Activated CD4-positive, alpha-beta T cell treated with anti-CD3 and anti-CD28 coated beads for 1 hour (primary cell): ENCODE measurements around the gene SLC17A9.

ENCODE experiments used
- DNase-seq: peaks from one replicate; pipeline ENCODE4 v3.0.0-alpha.2; 2020

The SLC17A9 gene

DNA sequence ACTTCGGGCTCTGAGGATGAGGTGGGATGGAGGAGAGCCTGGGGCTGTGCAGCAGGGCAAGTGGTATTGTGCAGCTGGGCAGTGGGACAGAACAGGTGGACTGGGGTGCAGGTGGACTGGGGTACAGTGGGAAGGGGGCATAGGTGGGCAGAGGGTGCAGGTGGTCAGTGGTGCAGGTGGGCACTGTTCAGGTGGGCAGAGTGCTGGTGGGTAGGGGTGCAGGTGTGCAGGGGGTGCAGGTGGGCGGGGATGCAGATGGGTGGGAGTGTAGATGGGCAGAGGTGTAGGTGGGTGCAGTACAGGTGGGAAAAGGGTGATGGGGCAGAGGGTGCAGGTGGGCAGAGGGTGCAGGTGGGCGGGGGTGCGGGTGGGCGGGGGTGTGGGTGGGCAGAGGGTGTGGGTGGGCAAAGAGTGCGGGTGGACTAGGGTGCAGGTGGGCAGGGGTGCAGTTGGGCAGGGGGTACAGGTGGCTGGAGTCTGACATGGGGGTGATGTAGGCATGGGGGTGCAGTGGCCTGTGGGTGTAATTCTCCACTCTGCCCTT lies 33.8 kb downstream of the SLC17A9 start:
- no peak for DNase-seq

DNA sequence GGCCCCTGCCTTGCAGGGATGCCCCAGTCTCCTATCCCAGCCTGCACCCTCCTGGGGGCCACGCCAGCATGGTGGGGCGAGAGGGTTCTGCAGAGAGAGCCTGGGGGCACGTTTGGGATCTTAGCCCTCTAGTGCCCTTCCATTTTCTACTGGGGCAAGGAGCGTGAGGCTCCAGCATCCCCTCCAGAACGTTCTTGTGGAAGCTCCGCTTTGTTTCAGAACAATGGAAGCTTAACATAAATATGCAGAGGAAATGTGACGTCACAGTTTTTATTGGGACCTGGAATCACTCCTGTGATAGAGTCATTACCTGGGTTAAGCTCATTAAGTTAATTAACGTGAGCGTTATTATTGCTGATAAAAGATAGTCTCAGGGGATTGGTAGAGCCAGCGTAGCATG lies 34.6 kb downstream of the SLC17A9 start:
- no peak for DNase-seq

DNA sequence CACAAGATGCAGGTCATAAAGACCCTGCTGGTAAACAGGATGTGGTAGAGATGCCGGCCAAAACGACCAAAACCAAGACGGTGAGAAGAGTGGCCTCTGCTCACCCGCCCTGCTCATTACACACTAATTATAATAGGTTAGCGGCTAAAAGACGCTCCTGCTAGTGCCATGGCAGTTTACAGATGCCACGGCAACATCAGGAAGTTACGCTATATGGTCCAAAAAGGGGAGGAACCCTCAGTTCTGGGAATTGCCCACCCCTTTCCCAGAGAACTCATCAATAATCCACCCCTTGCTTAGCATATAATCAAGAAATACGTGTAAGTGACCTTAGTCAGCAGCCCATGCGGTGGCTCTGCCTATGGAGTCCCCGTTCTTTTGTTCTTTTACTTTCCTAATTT lies 36.7 kb downstream of the SLC17A9 start:
- no peak for DNase-seq

DNA sequence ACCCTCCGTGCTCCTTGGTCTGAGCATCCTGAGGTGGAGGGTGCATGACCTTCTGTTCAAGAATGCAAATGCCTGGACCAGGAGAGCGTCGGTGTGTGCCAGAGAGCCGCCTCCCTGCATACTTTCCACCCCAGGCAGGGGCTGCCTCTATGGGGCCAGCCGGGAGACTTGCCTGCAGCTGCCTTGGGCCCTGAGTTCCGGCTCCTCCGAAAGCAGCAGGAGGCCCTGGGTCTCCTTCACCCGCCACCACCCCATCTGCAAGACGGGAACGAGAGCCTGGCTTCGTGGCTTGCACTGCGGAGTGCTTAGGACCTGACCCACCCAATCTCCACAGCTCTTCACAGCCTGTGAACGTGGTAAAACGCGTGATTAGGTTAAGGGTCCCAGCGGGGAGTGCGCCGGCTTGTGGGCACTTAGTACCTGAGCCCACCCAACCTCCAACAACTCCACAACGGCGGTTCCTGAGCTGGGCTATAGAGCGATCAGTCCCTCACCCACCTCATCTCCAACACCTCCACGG lies 37.9 kb downstream of the SLC17A9 start:
- DNase-seq: no peak

DNA sequence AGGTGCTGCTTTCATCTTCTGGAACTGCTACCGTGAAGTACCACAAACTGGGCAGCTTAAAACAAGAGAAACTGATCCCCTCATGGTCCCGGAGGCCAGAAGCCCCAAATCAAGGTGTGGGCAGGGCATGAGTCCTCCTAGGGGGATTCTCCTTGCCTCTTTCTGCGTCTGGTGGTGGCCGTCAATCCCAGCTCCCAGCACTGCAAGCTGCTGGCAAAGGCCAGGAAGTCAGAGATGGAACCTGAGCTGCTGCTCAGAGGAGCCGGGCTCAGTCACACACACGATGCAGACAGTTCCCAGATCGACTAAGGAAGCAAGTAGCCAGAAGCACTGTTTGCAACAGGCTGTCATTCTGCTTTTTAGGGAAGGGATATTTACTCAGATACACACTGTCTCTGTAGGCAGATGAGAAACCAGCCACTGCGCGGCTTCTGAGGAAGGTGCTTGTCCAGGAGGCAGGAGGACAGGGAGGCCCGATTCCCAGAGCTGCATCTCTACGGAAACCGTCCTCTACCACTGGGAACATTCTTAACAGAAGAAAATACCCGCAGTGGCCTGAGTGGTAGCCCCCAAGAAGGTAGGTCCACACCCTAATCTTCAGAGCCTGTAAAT lies 38.8 kb downstream of the SLC17A9 start:
- DNase-seq: no peak

DNA sequence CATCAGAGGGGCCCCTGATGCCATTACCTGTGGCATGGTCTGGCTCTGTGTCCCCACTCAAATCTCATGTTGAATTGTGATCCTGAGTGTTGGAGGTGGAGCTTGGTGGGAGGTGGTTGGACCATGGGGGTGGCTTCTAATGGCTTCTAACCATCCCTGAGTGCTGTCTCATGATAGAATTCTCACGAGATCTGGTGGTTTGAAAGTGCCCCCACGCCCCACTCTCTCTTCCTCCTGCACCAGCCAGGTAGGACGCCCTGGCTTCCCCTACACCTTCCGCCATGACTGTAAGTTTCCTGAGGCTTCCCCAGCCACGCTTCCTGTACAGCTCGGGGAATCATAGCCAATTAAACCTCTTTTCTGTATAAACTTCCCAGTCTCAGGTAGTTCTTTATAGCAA lies 39.4 kb downstream of the SLC17A9 start:
- no peak for DNase-seq

DNA sequence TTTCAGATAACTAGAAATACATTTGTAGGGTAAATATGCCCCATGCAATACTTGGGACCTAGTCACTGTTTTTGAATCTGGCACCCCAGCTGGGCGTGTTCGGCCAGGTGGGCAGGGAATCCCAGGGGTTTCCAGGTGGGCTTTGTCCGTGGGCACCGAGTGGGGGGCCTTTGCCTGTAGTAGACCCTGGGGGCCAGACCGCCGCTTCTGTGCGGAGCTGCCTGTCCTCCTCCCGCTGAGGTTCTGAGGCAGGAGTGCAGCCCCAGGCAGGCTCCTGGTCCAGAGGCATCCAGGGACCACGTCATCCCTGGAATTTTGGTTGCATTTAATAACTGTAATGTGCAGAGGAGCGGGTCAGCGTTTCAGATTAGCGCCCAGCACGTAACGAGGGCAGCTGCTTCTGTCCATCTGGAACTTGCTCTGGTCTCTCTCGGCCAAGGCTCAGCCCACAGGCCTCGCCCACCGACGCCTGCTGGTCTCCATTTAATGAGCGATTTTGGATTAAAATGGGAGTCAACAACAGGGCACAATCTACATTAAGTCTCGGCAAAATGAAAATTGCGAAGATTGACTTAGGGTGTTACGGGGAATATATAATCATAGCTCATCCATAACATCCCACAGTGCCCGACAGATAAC lies 41.5 kb downstream of the SLC17A9 start:
- no peak for DNase-seq

DNA sequence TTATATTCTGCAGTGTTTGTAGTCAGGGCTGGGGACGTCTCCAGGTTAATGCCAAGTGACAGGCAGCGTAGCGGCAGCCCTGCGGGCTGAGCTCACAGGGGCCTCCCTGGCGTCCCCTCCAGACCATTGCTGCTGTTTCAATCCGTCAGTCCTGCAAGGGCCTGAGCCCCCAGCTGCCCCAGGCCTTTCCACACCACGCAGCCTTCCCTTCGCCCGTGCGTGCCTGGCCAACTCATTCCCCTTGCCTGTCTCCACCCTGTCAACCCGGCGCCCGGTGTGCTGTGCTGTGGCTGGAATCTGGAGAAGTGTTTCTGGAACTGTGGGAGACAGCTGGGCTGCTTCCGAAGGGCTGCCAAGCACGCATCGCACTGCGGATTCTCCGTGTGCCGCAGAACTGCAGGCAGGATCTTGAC lies 42.4 kb downstream of the SLC17A9 start:
- no peak for DNase-seq

DNA sequence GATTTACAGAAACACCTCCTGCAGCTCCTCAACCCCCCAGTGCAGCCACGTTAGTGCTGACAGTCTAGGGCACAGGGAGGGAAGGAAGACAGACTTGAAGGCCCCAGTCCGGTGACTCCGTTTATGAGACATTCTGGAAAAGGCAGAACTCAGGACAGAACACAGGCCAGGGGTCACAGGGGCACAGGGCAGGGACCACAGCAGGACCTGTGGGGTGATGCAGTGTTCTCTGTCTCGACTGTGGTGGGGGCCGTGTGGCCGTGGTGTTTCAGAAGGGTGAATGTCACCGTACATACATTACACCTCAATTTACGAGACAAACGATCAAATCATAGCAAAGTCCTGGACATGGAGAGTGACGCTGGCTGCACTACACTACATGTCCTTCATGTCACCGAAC lies 43.0 kb downstream of the SLC17A9 start:
- DNase-seq: no peak

DNA sequence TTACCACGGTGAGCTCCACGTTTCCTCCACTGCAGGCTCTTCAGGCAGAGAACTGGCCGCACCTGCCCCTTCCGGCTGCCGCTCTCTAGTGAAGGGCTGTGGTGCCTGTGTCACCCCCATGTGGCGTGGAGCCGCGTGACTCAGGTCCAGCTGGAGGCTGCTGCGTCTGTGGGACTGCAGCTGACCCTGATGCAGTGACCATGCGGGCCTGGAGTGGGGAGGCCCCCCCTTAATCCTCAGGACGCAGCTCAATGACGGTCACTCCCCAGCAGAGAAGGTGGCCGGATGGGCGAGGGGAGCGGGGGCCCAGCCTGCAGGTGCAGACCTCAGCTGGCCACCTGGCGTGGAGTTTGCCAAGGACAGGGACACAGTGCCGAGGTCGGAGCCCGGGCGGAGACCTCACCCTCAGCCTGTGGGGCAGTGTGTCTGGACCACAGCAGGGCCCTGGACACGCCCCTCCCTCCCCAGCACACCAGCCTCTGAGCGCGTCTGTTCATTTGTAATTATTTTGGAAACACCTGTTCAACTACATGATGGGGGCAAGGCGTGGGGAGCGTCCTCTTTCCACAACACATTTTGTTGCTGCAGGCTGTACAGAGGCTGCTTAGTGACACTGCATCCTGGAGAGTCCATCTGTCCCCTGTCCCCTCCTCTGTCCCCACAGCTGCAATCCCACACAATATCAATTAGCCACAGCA lies 43.5 kb downstream of the SLC17A9 start:
- no peak for DNase-seq

DNA sequence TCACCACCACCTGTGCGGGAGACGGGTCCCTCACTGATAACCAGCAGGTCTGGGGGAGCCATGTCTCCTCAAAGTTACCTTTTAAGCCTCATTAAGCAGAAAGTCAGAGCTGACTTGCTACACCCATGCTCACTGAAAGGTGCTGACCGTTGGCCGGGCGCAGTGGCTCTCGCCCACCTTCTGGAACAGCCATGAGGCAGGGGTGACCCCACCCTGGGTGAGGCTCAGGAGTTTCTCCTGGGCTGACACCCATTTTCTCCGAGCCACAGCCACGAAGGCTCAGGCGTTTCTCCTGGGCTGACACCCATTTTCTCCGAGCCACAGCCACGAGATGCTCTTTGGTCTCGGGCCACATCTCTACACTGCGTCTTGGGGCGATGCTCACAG lies 44.1 kb downstream of the SLC17A9 start:
- no peak for DNase-seq

DNA sequence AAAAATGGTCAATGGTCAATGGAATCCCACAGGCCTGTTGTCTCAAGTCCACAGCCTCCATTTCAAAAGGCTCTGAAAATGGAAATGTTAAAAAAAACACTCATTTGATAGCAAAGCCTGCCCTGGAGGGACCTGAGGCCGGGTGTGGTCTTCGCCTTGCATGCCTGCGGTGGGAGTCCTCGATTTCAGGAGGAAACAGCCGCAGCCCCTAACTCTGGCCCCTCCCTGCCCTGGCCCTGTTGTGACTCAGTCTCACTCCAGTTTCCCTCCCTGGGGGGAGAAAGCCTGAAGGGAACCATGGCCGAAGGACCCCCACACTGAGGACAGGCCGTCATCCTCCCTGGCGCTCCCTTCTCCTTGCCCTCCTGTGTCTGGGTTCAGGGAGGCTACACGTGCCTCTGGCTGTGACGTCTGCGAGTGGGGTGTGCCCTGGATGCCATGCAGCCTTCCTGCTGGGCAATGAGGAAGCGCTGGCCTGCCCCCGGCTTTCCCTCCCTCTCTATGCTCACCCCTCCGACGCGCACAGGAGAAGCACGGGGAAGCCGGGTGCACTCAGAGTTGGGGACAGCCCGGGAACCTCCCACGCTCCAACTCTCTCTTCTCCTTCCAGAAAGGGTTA lies 45.0 kb downstream of the SLC17A9 start:
- no peak for DNase-seq

DNA sequence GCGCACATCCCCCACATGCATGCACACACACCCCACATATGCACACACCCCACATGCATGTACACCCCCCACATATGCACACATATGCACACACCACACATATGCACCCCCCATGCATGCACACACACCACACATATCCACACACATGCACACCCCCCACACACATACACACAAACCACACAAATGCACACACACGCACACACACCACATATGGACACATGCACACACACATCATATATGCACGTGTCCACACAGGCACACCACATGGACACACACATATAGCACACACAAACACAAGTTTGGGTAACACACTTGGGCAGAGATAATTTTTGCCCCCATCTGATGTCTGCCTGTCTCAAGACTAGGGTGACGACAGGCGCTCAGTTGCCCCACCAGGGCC lies 45.9 kb downstream of the SLC17A9 start:
- DNase-seq: no peak

DNA sequence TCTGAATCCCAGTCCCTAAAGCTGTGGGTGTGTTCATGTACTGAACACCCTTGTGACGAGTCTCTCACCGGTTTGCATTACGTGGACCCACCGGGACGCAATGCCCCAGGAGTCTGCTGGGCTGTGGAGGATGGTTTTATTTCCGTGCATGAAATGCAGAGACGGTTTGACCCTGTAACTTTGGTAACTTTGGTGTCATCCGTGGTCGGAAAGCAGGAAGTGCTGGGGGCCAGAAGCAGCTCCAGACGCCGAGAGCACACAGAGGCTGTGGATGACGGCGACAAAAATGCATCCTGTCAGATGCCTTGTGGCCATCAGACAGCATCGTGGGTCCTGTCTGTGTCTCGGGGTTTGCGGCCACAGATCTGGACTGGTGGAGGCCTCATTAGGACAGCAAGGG lies 47.1 kb downstream of the SLC17A9 start:
- no peak for DNase-seq

DNA sequence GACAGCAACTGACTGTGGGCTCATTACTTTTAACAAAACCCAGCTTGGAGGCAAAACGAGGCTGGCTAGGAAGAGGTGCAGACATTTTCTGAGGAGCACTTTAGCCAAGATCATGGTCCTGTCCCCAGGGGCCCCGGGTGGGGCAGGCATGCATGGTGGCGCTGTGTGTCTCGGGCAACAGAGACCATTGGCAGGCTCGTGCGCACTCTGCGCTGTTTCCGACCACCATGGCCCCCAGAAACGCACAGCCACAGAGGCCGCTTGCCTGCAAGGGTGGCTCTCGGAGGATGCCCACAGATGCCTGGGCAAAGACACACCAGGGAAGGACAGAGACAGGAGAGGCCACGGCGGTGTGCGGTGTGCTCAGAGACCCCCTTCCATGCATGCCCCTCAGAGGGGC lies 47.5 kb downstream of the SLC17A9 start:
- no peak for DNase-seq

DNA sequence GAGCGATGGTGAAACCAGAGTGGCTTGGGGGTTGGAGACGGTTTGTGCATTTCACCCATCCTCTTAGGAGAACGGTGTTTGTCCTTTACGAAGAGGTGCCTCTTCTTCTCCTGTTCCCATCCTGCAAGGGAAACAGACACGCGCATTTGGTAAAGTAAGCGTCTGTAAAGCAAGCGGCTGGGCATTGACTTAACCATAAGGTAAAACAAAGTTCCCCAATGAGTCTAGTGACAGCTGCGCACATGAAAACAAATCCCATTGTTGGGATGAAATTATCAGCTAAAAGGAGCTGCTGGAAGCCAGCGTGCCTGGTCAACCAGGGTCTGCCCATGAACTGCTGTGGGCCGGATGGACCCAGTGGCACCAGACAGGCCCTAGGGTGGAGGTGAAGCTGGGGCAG lies 48.4 kb downstream of the SLC17A9 start:
- DNase-seq: no peak

DNA sequence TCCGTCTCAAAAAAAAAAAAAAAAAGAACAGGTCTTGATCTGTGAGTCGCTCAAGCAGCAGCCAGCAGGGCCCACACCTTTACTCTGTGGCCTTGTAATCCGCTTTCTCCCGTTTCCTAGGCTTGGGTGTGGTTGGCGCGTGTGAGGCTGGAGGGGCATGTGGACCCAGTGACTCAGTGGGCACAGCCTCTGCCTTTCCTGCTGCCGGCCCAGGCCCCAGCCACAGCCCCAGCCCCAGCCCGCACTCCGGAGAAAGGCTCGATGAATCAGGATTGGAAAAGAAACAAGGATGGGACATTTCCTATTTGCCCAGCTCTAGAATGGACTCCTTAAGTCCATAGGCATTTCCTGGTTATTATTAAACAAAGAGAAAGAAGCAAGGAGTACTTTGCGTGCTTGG lies 50.0 kb downstream of the SLC17A9 start:
- no peak for DNase-seq

DNA sequence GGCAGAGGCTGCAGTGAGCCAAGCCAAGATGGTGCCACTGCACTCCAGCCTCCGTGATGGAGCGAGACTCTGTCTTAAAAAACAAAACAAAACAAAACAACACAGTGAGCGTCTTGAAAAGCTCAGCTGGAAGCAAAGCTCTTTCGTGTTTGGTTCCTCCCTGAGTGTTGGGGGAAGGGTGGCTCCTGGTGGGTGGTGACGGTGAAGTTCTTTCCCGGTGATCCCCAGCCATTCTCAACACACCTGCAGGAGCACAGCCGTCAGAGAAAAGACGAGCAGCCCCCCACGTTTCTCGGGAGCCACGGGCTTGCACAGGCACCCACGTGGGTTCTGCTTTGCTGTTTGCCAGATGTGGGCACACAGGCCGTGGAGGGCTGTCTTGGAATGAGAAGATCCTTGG lies 51.0 kb downstream of the SLC17A9 start:
- DNase-seq: no peak

DNA sequence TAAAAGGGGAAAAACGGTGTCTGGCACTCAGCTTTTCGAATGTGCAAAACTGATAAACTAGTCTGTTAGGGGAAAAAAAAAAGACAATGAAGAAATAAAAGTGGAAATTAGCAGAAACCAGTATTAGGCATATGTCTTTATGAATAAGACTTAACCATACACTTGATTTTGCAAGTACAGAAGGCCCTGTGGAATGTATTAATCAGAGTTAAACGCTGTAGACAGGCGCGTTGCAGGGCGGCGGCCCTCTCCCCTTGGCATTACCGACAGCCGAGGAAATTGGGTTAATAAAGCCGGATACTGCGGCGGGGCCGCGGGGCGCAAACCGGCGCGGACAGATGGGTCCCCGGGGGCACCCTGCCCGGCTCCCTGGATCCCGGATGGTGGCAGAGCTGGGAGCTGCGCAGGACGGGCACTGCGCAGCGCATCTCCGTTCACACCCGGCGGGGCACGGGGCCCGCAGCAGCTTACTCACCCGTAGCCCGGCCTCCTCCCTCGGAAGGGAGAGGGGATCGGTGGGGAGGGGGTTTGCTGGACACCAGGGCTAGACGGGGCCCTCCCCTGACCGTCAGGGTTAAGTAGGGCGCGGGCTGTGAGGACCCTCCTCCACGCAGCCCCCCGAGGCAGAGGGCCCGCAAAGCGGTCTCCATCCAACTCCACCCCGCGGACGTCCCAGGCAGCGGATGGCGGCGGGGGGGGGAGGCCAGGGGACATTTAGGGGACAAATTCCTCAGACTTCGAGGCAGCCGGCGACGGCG lies 52.3 kb downstream of the SLC17A9 start:
- no peak for DNase-seq

DNA sequence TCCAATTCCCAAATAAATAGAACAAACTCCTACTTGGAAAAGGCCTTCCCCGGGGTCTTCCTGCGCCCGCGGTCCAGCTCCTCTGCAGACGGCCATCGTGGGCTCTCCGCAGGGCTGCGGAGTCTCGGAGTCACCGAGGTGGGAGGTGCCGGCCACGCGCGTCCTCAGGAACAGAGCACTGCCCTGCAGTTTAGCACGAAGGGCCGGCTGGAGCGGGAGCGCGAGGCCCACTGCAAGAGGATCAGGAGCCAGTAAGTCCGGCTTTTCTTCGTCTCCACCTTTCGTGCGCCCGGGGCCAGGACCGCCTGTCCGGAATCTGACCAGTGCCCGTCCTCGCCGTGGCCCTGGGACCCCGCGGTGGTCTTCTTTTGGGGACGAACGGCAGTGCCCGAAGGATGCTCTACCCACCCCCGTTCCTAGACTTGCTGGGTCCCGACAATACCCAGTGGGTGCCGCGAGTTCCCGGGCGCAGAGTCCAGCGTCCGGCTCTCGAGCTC lies 52.9 kb downstream of the SLC17A9 start:
- no peak for DNase-seq

DNA sequence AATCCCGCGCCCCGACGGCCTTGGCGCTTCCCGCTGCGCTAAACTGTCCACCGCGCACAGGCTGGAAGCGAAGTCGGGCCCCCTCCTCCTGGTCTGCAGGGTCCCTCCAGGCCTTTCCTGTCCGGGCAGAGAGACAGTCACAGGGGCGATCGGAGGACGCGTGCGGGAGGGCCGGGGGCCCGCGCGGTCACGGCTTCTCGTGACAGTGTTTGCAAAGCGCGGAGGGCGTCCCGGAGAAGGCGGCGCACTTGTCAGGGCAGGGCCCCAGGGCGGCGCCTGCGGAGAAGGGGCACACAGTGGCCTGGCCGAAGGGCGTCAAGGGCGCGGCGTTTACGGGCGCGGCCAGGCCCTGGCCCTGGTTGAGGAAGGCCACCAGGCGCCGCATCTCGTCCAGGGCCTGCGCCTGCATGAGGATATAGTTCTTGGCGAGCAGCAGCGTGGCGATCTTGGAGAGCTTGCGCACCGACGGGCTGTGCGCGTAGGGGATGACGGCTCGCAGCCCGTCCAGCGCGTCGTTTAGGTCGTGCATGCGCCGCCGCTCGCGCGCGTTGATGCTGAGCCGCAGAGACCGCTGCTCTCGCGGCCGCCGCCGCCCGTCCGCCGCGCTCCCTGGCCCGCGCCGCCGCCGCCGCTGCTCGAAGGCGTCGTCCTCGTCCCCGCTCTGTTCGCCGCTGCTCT lies 53.5 kb downstream of the SLC17A9 start:
- no peak for DNase-seq
